IMR-90 (cell line): ENCODE results near the gene TXNDC11. TPM values are rescaled to one million over a fixed set of nuclear protein-coding genes. Genes with fewer than 3 reads are reported as not detected.

Source experiments
- ATAC-seq: fragments of 200-7000 bp; cut with Tn5 transposase; 2 replicates; pipeline ENCODE4 v1.9.1; 2020; ENCODE audit warnings: low read depth, mild to moderate bottlenecking, moderate library complexity
- BruUV-seq: library from RNA; stranded (reverse); fragments of 400-500 nt; replicated peaks from 2 replicates; lab custom pipeline; 2021; lab: Mats Ljungman, UMichigan
- CTCF ChIA-PET: fragments of 300-600 bp; formaldehyde crosslinking; extraction: SDS; loops from one replicate; lab custom pipeline; 2021; ENCODE audit warnings: antibody characterized with exemption; lab: Yijun Ruan, JAX
- POLR2A ChIA-PET: fragments of 300-600 bp; sonication (Branson Sonifier 250); formaldehyde crosslinking; loops from one replicate; lab custom pipeline; 2022; ENCODE audit warnings: antibody characterized with exemption; ENCODE audit not compliant: unreplicated experiment; lab: Charles Lee
- DNase-seq: peaks from one replicate; pipeline ENCODE4 v3.0.0; 2013
- H2AFZ ChIP-seq: replicated peaks from 2 replicates; pipeline ENCODE3; 2013; ENCODE audit warnings: low read length, mild to moderate bottlenecking; ENCODE audit not compliant: poor library complexity
- H2AK5ac ChIP-seq: 2 replicates; pipeline ENCODE4 v1.6.1; 2013; ENCODE audit warnings: low read depth, low read length, inconsistent platforms
- H2AK9ac ChIP-seq: replicated peaks from 2 replicates; pipeline ENCODE3; 2013; ENCODE audit warnings: mild to moderate bottlenecking, low read depth, low read length, moderate library complexity; ENCODE audit not compliant: poor library complexity
- H2BK120ac ChIP-seq: 2 replicates; pipeline ENCODE4 v1.6.1; 2013; ENCODE audit warnings: low read depth, low read length, inconsistent platforms
- H2BK15ac ChIP-seq: 3 replicates; pipeline ENCODE4 v1.6.1; 2013; ENCODE audit warnings: low read depth, low read length, inconsistent platforms
- H2BK20ac ChIP-seq: 2 replicates; pipeline ENCODE4 v1.6.1; 2013; ENCODE audit warnings: low read depth, mild to moderate bottlenecking, inconsistent platforms, low read length, moderate library complexity
- H2BK5ac ChIP-seq: 2 replicates; pipeline ENCODE4 v1.6.1; 2013; ENCODE audit warnings: mild to moderate bottlenecking, low read depth, low read length, inconsistent platforms; ENCODE audit not compliant: poor library complexity, severe bottlenecking
- H3K14ac ChIP-seq: replicated peaks from 2 replicates; pipeline ENCODE4 v1.6.1; 2013; ENCODE audit warnings: low read depth, low read length, inconsistent platforms
- H3K18ac ChIP-seq: 2 replicates; pipeline ENCODE4 v1.6.1; 2013; ENCODE audit warnings: low read depth, low read length, control low read depth
- H3K23ac ChIP-seq: 2 replicates; pipeline ENCODE4 v1.6.1; 2013; ENCODE audit warnings: low read depth, low read length, inconsistent platforms
- H3K27ac ChIP-seq: 2 replicates; pipeline ENCODE4 v1.5.1; 2013; ENCODE audit warnings: mild to moderate bottlenecking, control low read depth, low read length; ENCODE audit not compliant: insufficient read depth
- H3K27me3 ChIP-seq: 2 replicates; pipeline ENCODE4 v1.6.1; 2013; ENCODE audit warnings: low read length; ENCODE audit not compliant: control insufficient read depth, insufficient read depth
- H3K36me3 ChIP-seq: 2 replicates; pipeline ENCODE4 v1.6.1; 2013; ENCODE audit warnings: low read length, mixed read lengths; ENCODE audit not compliant: control insufficient read depth, insufficient read depth
- H3K4ac ChIP-seq: 2 replicates; pipeline ENCODE4 v1.6.1; 2013; ENCODE audit warnings: low read depth, low read length, inconsistent platforms
- H3K4me1 ChIP-seq: 2 replicates; pipeline ENCODE4 v1.6.1; 2013; ENCODE audit warnings: low read length, mixed read lengths; ENCODE audit not compliant: control insufficient read depth, insufficient read depth
- H3K4me2 ChIP-seq: 2 replicates; pipeline ENCODE4 v1.6.1; 2013; ENCODE audit warnings: low read depth, mild to moderate bottlenecking, control low read depth, low read length, moderate library complexity
- H3K4me3 ChIP-seq: 2 replicates; pipeline ENCODE4 v1.5.1; 2013; ENCODE audit warnings: low read depth, mild to moderate bottlenecking, control low read depth, low read length, moderate library complexity; ENCODE audit not compliant: insufficient read depth
- H3K56ac ChIP-seq: 2 replicates; pipeline ENCODE4 v1.6.1; 2013; ENCODE audit warnings: low read length, inconsistent platforms; ENCODE audit not compliant: insufficient read depth; ENCODE audit errors: extremely low read depth
- H3K79me1 ChIP-seq, 2 experiments: 2 replicates each; pipeline ENCODE4 v1.6.1; 2013; ENCODE audit warnings: low read length in 2 of 2, inconsistent platforms in 1 of 2, low read depth in 1 of 2
- H3K9ac ChIP-seq: 2 replicates; pipeline ENCODE4 v1.6.1; 2013; ENCODE audit warnings: low read depth, low read length, control low read depth
- H3K9me1 ChIP-seq: 2 replicates; pipeline ENCODE4 v1.6.1; 2013; ENCODE audit warnings: low read length, inconsistent platforms; ENCODE audit not compliant: insufficient read depth
- H3K9me3 ChIP-seq: 2 replicates; pipeline ENCODE4 v1.6.1; 2013; ENCODE audit warnings: low read length; ENCODE audit not compliant: control insufficient read depth, insufficient read depth
- H4K20me1 ChIP-seq: 2 replicates; pipeline ENCODE4 v1.6.1; 2013; ENCODE audit warnings: low read length, inconsistent platforms; ENCODE audit not compliant: insufficient read depth
- H4K5ac ChIP-seq: 2 replicates; pipeline ENCODE4 v1.6.1; 2013; ENCODE audit warnings: mild to moderate bottlenecking, low read depth, low read length, control low read depth
- H4K8ac ChIP-seq, 2 experiments: 2 replicates each; pipeline ENCODE4 v1.6.1; 2013; ENCODE audit warnings: low read depth in 2 of 2, low read length in 2 of 2, control low read depth in 1 of 2, inconsistent platforms in 1 of 2
- H4K91ac ChIP-seq: 2 replicates; pipeline ENCODE4 v1.6.1; 2013; ENCODE audit warnings: low read depth, low read length, inconsistent platforms; ENCODE audit not compliant: insufficient read depth
- BHLHE40 ChIP-seq: fragments of 150-350 bp; IDR thresholded peaks from 2 replicates; pipeline ENCODE4 v1.6.1; 2016; ENCODE audit warnings: mild to moderate bottlenecking, low read depth, low read length
- CEBPB ChIP-seq: IDR thresholded peaks from 2 replicates; pipeline ENCODE4 v1.6.1; 2012; ENCODE audit warnings: low read depth, low read length, improper control_type of control experiment
- CHD1 ChIP-seq: IDR thresholded peaks from 2 replicates; pipeline ENCODE4 v1.6.1; 2012; ENCODE audit warnings: low read depth, low read length, improper control_type of control experiment
- FOS ChIP-seq: fragments of 150-350 bp; IDR thresholded peaks from 2 replicates; pipeline ENCODE4 v1.6.1; 2016; ENCODE audit warnings: low read depth, low read length
- MAFK ChIP-seq: IDR thresholded peaks from 2 replicates; pipeline ENCODE4 v1.6.1; 2012; ENCODE audit warnings: low read depth, low read length, improper control_type of control experiment
- MAZ ChIP-seq: IDR thresholded peaks from 2 replicates; pipeline ENCODE4 v1.6.1; 2012; ENCODE audit warnings: low read depth, mild to moderate bottlenecking, low read length, improper control_type of control experiment, moderate library complexity, borderline replicate concordance
- MXI1 ChIP-seq: IDR thresholded peaks from 2 replicates; pipeline ENCODE4 v1.6.1; 2012; ENCODE audit warnings: low read depth, mild to moderate bottlenecking, low read length, moderate library complexity, borderline replicate concordance
- NFE2L2 ChIP-seq: fragments of 150-350 bp; IDR thresholded peaks from 2 replicates; pipeline ENCODE4 v1.6.1; 2016; ENCODE audit warnings: low read depth, mild to moderate bottlenecking, low read length
- POLR2A ChIP-seq: IDR thresholded peaks from 2 replicates; pipeline ENCODE4 v1.6.1; 2012; ENCODE audit warnings: mild to moderate bottlenecking, low read depth, low read length
- RAD21 ChIP-seq: IDR thresholded peaks from 2 replicates; pipeline ENCODE4 v1.6.1; 2012; ENCODE audit warnings: low read length, improper control_type of control experiment
- RCOR1 ChIP-seq: IDR thresholded peaks from 2 replicates; pipeline ENCODE4 v1.6.1; 2012; ENCODE audit warnings: mild to moderate bottlenecking, low read length, improper control_type of control experiment; ENCODE audit not compliant: insufficient replicate concordance
- RFX5 ChIP-seq: IDR thresholded peaks from 2 replicates; pipeline ENCODE4 v1.8.0; 2012; ENCODE audit warnings: low read depth, mild to moderate bottlenecking, low read length, moderate library complexity
- SMC3 ChIP-seq: fragments of 150-350 bp; IDR thresholded peaks from 2 replicates; pipeline ENCODE4 v1.6.1; 2016; ENCODE audit warnings: low read depth, mild to moderate bottlenecking, antibody characterized with exemption, low read length, moderate library complexity
- WGBS, 2 experiments: methylation state at CpG; one replicate each; pipeline versions ENCODE4 v1.1.5 to v1.1.7; 2013; ENCODE audit warnings: missing lambda C conversion rate in 2 of 2; ENCODE audit not compliant: insufficient read length in 1 of 2; ENCODE audit errors: extremely low coverage in 2 of 2; 5-methylcytosine and 5-hydroxymethylcytosine counted together
- dilution Hi-C: fragments of 300-500 bp; cut with HindIII; formaldehyde crosslinking; loops from one replicate; pipeline ENCODE4 v1.14.3; 2018; ENCODE audit warnings: low sequenced_read_pairs; ENCODE audit not compliant: unreplicated experiment
- in situ Hi-C: fragments of 300-500 bp; cut with MboI; formaldehyde crosslinking; loops from 3 replicates; pipeline ENCODE4 v1.14.3; 2019; ENCODE audit warnings: low sequenced_read_pairs, inconsistent platforms, mixed read lengths
- intact Hi-C: fragments of 100-400 bp; cut with micrococcal nuclease; formaldehyde crosslinking; loops from 2 replicates; pipeline ENCODE4 v1.10.0; 2022
- polyA plus RNA-seq, 3 experiments: library from polyadenylated mRNA; depleted of rRNA; stranded (reverse); fragments of >200 nt; gene quantifications; 2 replicates each; pipeline ENCODE4 v1.2.3, GENCODE V29; 2012; ENCODE audit warnings: low replicate concordance in 1 of 3
- total RNA-seq: library from RNA; depleted of rRNA; stranded (reverse); fragments of >200 nt; gene quantifications from 2 replicates; pipeline ENCODE4 v1.2.3, GENCODE V29; 2012
- TF ChIP-seq, protein P1 (sequence below): conservative IDR thresholded peaks from 2 replicates; pipeline ENCODE4 v1.5.1; 2012; ENCODE audit warnings: mild to moderate bottlenecking, low read depth, low read length, improper control_type of control experiment
- TF ChIP-seq, protein P2 (sequence below): fragments of 150-350 bp; IDR thresholded peaks from 2 replicates; pipeline ENCODE4 v1.6.1; 2016; ENCODE audit warnings: low read depth, mild to moderate bottlenecking, low read length, moderate library complexity, borderline replicate concordance
- TF ChIP-seq, protein P3 (sequence below): fragments of 150-350 bp; IDR thresholded peaks from 2 replicates; pipeline ENCODE4 v1.6.1; 2017; ENCODE audit warnings: mild to moderate bottlenecking, antibody characterized with exemption, low read length, low read depth

The TXNDC11 gene
- total and polyA plus RNA-seq, 2 of the 4 experiments (the other 2 are of a cell fraction), result 25.3 to 42.9 TPM

DNA sequence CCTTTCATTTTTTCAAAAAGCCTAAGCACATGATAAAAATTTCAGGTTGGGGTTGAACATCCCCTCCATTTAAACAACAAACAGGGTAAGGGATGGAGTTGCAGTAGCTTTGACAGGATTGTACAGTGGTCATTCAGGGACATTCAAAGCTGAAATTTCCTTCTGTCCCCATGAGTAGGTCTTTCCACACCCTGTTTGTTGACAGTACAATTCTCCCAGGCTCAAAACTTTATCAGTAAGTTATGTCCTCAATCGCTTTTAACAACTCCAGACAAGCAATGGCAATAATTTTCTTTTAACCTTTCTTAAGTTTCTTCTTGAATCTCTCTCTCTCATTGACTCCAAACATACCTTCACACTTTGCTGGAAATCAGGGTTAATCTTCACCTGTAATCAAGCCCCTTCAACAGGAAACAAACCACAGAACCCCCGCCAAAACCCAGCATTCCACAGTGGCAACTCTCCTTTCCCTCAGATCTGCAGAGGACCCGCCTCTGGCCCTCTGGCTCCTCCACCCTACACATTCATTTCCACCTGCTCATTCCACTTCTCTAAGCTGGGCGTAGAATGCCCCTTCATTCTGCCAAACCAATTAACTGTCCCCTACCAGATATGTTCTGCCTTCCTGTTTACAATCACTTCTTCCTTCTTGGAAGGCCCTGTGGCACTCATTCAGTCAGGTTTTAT lies 20.7 kb downstream of the TXNDC11 start:
- Histone ChIP-seq H3K27ac (no peak overlapping the region), H4K20me1 (peaks cover 10% of the 10 kb centered on the region; the same call in 1 of the 2 replicates), H2AK9ac (no peak overlapping the region), H2AK5ac (no peak overlapping the region), H2BK20ac (no peak overlapping the region), H3K4me1 (peaks cover 7% of the 10 kb centered on the region), H3K4me2 (no peak overlapping the region), H4K91ac (no peak overlapping the region), H3K9me1 (peaks cover 4% of the 10 kb centered on the region; the same call in 1 of the 2 replicates), H4K8ac (no peak overlapping the region), H3K9me3 (no peaks in the 10 kb centered on the region), H4K5ac (no peak overlapping the region), H3K79me1 (peaks cover 24 to 29% of the 10 kb centered on the region in 2 experiments), H2BK15ac (no peak overlapping the region), H3K23ac (no peak overlapping the region), H3K56ac (no peak overlapping the region), H3K27me3 (no peaks in the 10 kb centered on the region), H3K14ac (no peak overlapping the region), H2AFZ (no peak overlapping the region), H2BK120ac (no peak overlapping the region), H3K18ac (no peak overlapping the region), H2BK5ac (no peak overlapping the region), H3K36me3 (peaks cover 25% of the 10 kb centered on the region), H3K4me3 (no peak overlapping the region), H3K4ac (no peak overlapping the region), H3K9ac (no peak overlapping the region)
- intact Hi-C loops, result no loop called here
- dilution Hi-C loops, result no loop called here
- BruUV-seq, result no TSS peak
- no peak for ATAC-seq
- no peak for DNase-seq
- WGBS, 2 experiments, result 87% methylated on average over 3 of the region's 4 CpGs; no CpG with 5 or more reads in 1 of the 2 experiments
- TF ChIP-seq RCOR1 (no peak), RAD21 (no peak), MAFK (no peak), MAZ (no peak), BHLHE40 (no peak), CEBPB (no peak), NFE2L2 (no peak), FOS (no peak), RFX5 (no peak), MXI1 (no peak), POLR2A (no peak), SMC3 (no peak), CHD1 (no peak)
- TF ChIP-seq, protein P1, sequence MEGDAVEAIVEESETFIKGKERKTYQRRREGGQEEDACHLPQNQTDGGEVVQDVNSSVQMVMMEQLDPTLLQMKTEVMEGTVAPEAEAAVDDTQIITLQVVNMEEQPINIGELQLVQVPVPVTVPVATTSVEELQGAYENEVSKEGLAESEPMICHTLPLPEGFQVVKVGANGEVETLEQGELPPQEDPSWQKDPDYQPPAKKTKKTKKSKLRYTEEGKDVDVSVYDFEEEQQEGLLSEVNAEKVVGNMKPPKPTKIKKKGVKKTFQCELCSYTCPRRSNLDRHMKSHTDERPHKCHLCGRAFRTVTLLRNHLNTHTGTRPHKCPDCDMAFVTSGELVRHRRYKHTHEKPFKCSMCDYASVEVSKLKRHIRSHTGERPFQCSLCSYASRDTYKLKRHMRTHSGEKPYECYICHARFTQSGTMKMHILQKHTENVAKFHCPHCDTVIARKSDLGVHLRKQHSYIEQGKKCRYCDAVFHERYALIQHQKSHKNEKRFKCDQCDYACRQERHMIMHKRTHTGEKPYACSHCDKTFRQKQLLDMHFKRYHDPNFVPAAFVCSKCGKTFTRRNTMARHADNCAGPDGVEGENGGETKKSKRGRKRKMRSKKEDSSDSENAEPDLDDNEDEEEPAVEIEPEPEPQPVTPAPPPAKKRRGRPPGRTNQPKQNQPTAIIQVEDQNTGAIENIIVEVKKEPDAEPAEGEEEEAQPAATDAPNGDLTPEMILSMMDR, result no peak
- TF ChIP-seq, protein P2, sequence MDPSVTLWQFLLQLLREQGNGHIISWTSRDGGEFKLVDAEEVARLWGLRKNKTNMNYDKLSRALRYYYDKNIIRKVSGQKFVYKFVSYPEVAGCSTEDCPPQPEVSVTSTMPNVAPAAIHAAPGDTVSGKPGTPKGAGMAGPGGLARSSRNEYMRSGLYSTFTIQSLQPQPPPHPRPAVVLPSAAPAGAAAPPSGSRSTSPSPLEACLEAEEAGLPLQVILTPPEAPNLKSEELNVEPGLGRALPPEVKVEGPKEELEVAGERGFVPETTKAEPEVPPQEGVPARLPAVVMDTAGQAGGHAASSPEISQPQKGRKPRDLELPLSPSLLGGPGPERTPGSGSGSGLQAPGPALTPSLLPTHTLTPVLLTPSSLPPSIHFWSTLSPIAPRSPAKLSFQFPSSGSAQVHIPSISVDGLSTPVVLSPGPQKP, result no peak
- TF ChIP-seq, protein P3, sequence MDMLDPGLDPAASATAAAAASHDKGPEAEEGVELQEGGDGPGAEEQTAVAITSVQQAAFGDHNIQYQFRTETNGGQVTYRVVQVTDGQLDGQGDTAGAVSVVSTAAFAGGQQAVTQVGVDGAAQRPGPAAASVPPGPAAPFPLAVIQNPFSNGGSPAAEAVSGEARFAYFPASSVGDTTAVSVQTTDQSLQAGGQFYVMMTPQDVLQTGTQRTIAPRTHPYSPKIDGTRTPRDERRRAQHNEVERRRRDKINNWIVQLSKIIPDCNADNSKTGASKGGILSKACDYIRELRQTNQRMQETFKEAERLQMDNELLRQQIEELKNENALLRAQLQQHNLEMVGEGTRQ, result no peak
- in situ Hi-C loops, result no loop called here
- POLR2A ChIA-PET, result no interaction called here
- CTCF ChIA-PET, result no interaction called here
